Cardiac muscle cell (in vitro differentiated cells and primary cell): ENCODE data around the gene C6orf141. TPM values are rescaled to one million over a fixed set of nuclear protein-coding genes. Genes with fewer than 3 reads are reported as not detected.
"Not testable (repeated sequence)": the region's sequence is repeated elsewhere in the genome, so short reads cannot be mapped to it uniquely, and the experiment has no call there.

Source experiments
- DNase-seq, 2 donors: peaks; one replicate each; pipeline versions ENCODE4 v3.0.0 to v3.0.0-alpha.2; 2010 to 2017; ENCODE audit warnings: low read depth in 1 of 2, low spot score in 1 of 2
- H3K27ac ChIP-seq: fragments of 200-600 bp; sonication (generic); 2 replicates; pipeline ENCODE4 v1.5.1; 2016
- H3K27me3 ChIP-seq: fragments of 200-600 bp; sonication (generic); 2 replicates; pipeline ENCODE4 v1.6.0; 2016; ENCODE audit warnings: control low read depth
- H3K36me3 ChIP-seq: fragments of 200-600 bp; sonication (generic); 2 replicates; pipeline ENCODE4 v1.5.1; 2016; ENCODE audit warnings: control low read depth
- H3K4me1 ChIP-seq: fragments of 200-600 bp; sonication (generic); 2 replicates; pipeline ENCODE4 v1.8.1; 2017; ENCODE audit warnings: low read depth, mild to moderate bottlenecking, mixed run types
- H3K4me3 ChIP-seq: fragments of 200-600 bp; sonication (generic); 2 replicates; pipeline ENCODE4 v1.5.1; 2016; ENCODE audit warnings: mild to moderate bottlenecking
- H3K9me3 ChIP-seq: fragments of 200-600 bp; sonication (generic); 2 replicates; pipeline ENCODE4 v1.5.1; 2017; ENCODE audit warnings: low read depth, mild to moderate bottlenecking, control low read depth
- CTCF ChIP-seq: IDR thresholded peaks from 2 replicates; pipeline ENCODE4 v1.5.1; 2012; ENCODE audit warnings: low read depth, mild to moderate bottlenecking, low read length
- polyA plus RNA-seq: library from polyadenylated mRNA; unstranded; fragments of >200 nt; fragmentation: Nextera tagmentation; extraction: Ambion mirVana; gene quantifications from 2 replicates; pipeline ENCODE4 v1.2.1, GENCODE V29; 2016
- total RNA-seq: library from RNA; depleted of rRNA; stranded (reverse); fragments of >200 nt; gene quantifications from 2 replicates; pipeline ENCODE4 v1.2.3, GENCODE V29; 2016

The C6orf141 gene
- total and polyA plus RNA-seq, 2 experiments from 2014 or later: 0.54 to 0.98 TPM

- no peaks in the 10 kb centered on the region for H3K9me3 ChIP-seq
- no peak overlapping the region for H3K27ac ChIP-seq
- TF ChIP-seq CTCF: no peak
- DNase-seq: no peak
- H3K36me3 ChIP-seq: no peaks in the 10 kb centered on the region
- no peak overlapping the region for H3K4me3 ChIP-seq
- no peaks in the 10 kb centered on the region for H3K27me3 ChIP-seq
- H3K4me1 ChIP-seq: no peaks in the 10 kb centered on the region
Observed at GRCh38 chr6:49576618-49577017, 26.1 kb downstream of the C6orf141 start.

GRCh38 chr6:49579649-49580048, 29.2 kb downstream of the C6orf141 start:
- no peak overlapping the region for H3K27ac ChIP-seq
- H3K27me3 ChIP-seq: no peaks in the 10 kb centered on the region
- no peaks in the 10 kb centered on the region for H3K9me3 ChIP-seq
- no peaks in the 10 kb centered on the region for H3K36me3 ChIP-seq
- no peak for TF ChIP-seq CTCF
- no peak overlapping the region for H3K4me3 ChIP-seq
- DNase-seq: no peak
- H3K4me1 ChIP-seq: no peaks in the 10 kb centered on the region

- Histone ChIP-seq H3K9me3 (no peaks in the 10 kb centered on the region), H3K36me3 (no peaks in the 10 kb centered on the region), H3K27me3 (no peaks in the 10 kb centered on the region), H3K4me3 (no peak overlapping the region), H3K4me1 (no peaks in the 10 kb centered on the region), H3K27ac (no peak overlapping the region)
- DNase-seq: peak in 1 of 2 donors; percentile 41
- no peak for TF ChIP-seq CTCF
Observed at GRCh38 chr6:49582529-49582928, 32.1 kb downstream of the C6orf141 start.

- not testable (repeated sequence) for H3K4me3 ChIP-seq, H3K4me1 ChIP-seq, H3K27ac ChIP-seq, H3K27me3 ChIP-seq, DNase-seq, H3K36me3 ChIP-seq, H3K9me3 ChIP-seq
Observed at GRCh38 chr6:49587262-49587661, 36.8 kb downstream of the C6orf141 start.

Other genes with a start within 250 kb of the C6orf141 start
- 12.5 and 13.5 TPM in 2 replicates for gene MMUT, start 87.4 kb upstream of the C6orf141 start, total RNA-seq
- 31.7 and 32.8 TPM in 2 replicates for gene MMUT, start 87.4 kb upstream of the C6orf141 start, polyA plus RNA-seq
- gene CENPQ, start 87.3 kb upstream of the C6orf141 start, total RNA-seq: 1.6 and 4.0 TPM in 2 replicates
- 4.8 and 4.9 TPM in 2 replicates for gene CENPQ, start 87.3 kb upstream of the C6orf141 start, polyA plus RNA-seq
- gene GLYATL3, start 50.7 kb upstream of the C6orf141 start, total RNA-seq: not detected in 2 replicates
- not detected in 2 replicates for gene GLYATL3, start 50.7 kb upstream of the C6orf141 start, polyA plus RNA-seq
- gene RHAG, start 86.2 kb downstream of the C6orf141 start, total RNA-seq: not detected in 2 replicates
- gene RHAG, start 86.2 kb downstream of the C6orf141 start, polyA plus RNA-seq: not detected in 2 replicates
- not detected in 2 replicates for gene CRISP2, start 162.9 kb downstream of the C6orf141 start, total RNA-seq
- gene CRISP2, start 162.9 kb downstream of the C6orf141 start, polyA plus RNA-seq: not detected in 2 replicates
- not detected in 2 replicates for gene CRISP3, start 193.7 kb downstream of the C6orf141 start, total RNA-seq
- gene CRISP3, start 193.7 kb downstream of the C6orf141 start, polyA plus RNA-seq: not detected in 2 replicates
- not detected in 2 replicates for gene PGK2, start 236.6 kb downstream of the C6orf141 start, total RNA-seq
- gene PGK2, start 236.6 kb downstream of the C6orf141 start, polyA plus RNA-seq: not detected in 2 replicates